Hepatocyte (in vitro differentiated cells): ENCODE measurements around the gene P2RX1. TPM values are rescaled to one million over a fixed set of nuclear protein-coding genes. Genes with fewer than 3 reads are reported as not detected.

Source experiments
- DNase-seq: peaks from one replicate; pipeline ENCODE4 v3.0.0-alpha.2; 2016; ENCODE audit warnings: low spot score
- H2AFZ ChIP-seq: fragments of 200-600 bp; sonication (generic); 2 replicates; pipeline ENCODE4 v1.6.0; 2016; ENCODE audit warnings: antibody characterized with exemption, mild to moderate bottlenecking
- H3K27ac ChIP-seq: fragments of 200-600 bp; sonication (generic); 2 replicates; pipeline ENCODE4 v1.5.1; 2016; ENCODE audit warnings: mild to moderate bottlenecking
- H3K27me3 ChIP-seq: fragments of 200-600 bp; sonication (generic); 2 replicates; pipeline ENCODE4 v1.6.1; 2016
- H3K36me3 ChIP-seq: fragments of 200-600 bp; sonication (generic); replicated peaks from 2 replicates; pipeline ENCODE4 v1.5.1; 2016; ENCODE audit warnings: low read depth; ENCODE audit not compliant: insufficient read depth
- H3K4me1 ChIP-seq: fragments of 200-600 bp; sonication (generic); 2 replicates; pipeline ENCODE4 v1.5.1; 2016; ENCODE audit warnings: mild to moderate bottlenecking, moderate library complexity; ENCODE audit not compliant: insufficient read depth
- H3K4me2 ChIP-seq: fragments of 200-600 bp; sonication (generic); 2 replicates; pipeline ENCODE4 v1.6.0; 2016
- H3K4me3 ChIP-seq: fragments of 200-600 bp; sonication (generic); 2 replicates; pipeline ENCODE4 v1.5.1; 2016; ENCODE audit warnings: mild to moderate bottlenecking
- H3K79me2 ChIP-seq: fragments of 200-600 bp; sonication (generic); 2 replicates; pipeline ENCODE4 v1.6.0; 2017; ENCODE audit warnings: mild to moderate bottlenecking
- H3K9me2 ChIP-seq: fragments of 200-600 bp; sonication (generic); replicated peaks from 2 replicates; pipeline ENCODE4 v1.6.0; 2017; ENCODE audit warnings: mild to moderate bottlenecking; ENCODE audit not compliant: insufficient read depth
- H3K9me3 ChIP-seq: fragments of 200-600 bp; sonication (generic); 2 replicates; pipeline ENCODE4 v1.5.1; 2016; ENCODE audit warnings: low read depth, mild to moderate bottlenecking
- H4K20me1 ChIP-seq: fragments of 200-600 bp; sonication (generic); 2 replicates; pipeline ENCODE4 v1.6.0; 2016; ENCODE audit warnings: mild to moderate bottlenecking; ENCODE audit not compliant: insufficient read depth, poor library complexity, severe bottlenecking
- EZH2 ChIP-seq: fragments of 200-600 bp; sonication (generic); IDR thresholded peaks from 2 replicates; pipeline ENCODE4 v1.6.1; 2016; ENCODE audit warnings: antibody characterized with exemption, mild to moderate bottlenecking, borderline replicate concordance
- EZH2phosphoT487 ChIP-seq: fragments of 200-600 bp; sonication (generic); IDR thresholded peaks from one replicate; pipeline ENCODE4 v1.6.1; 2018; ENCODE audit warnings: antibody characterized with exemption, mild to moderate bottlenecking, low read depth, moderate library complexity; ENCODE audit not compliant: unreplicated experiment, severe bottlenecking
- WGBS: methylation state at CpG from one replicate; pipeline ENCODE4 v1.1.6; 2016; ENCODE audit warnings: low lambda C conversion rate; ENCODE audit errors: missing lambda C conversion rate; 5-methylcytosine and 5-hydroxymethylcytosine counted together
- polyA plus RNA-seq: library from polyadenylated mRNA; unstranded; fragments of >200 nt; fragmentation: Nextera tagmentation; extraction: Ambion mirVana; gene quantifications from 2 replicates; pipeline ENCODE4 v1.2.1, GENCODE V29; 2016
- total RNA-seq: library from RNA; depleted of rRNA; stranded (reverse); fragments of >200 nt; gene quantifications from 2 replicates; pipeline ENCODE4 v1.2.3, GENCODE V29; 2014
- TF ChIP-seq, protein P1 (sequence below): fragments of 200-600 bp; sonication (generic); IDR thresholded peaks from 2 replicates; pipeline ENCODE4 v1.5.1; 2016; ENCODE audit warnings: antibody characterized with exemption, mild to moderate bottlenecking; ENCODE audit not compliant: poor library complexity

Gene P2RX1
- total and polyA plus RNA-seq, 2 experiments from 2014 or later = 0.50 to 1.8 TPM

DNA sequence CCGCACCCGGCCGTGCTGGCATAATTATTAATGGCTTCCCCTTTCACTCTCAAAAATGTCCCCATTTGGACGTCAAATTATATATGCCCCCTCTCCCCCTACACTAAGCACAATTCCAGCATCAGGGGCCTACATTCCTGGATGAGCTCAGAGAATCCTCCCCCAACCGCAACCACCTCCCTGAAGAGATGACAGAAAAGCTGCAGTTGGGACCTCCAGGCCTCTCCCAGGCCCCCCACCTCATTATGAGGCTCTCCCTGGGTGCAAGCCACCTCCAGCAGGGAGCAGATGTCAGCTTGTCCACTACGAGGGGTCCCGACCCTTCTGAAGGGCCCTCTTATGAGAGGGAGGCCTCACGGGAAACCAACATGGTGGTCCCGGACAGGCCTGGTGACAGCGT, 51.7 kb downstream of the P2RX1 start:
- DNase-seq = no peak
- Histone ChIP-seq H3K36me3 (no peaks in the 10 kb centered on the region), H3K4me3 (no peak overlapping the region), H3K9me2 (no peaks in the 10 kb centered on the region), H2AFZ (no peak overlapping the region), H3K4me1 (no peaks in the 10 kb centered on the region), H3K27me3 (no peaks in the 10 kb centered on the region), H3K27ac (no peak overlapping the region), H3K79me2 (no peaks in the 10 kb centered on the region), H3K4me2 (no peak overlapping the region), H4K20me1 (no peaks in the 10 kb centered on the region), H3K9me3 (no peaks in the 10 kb centered on the region)
- TF ChIP-seq EZH2 (no peak), EZH2phosphoT487 (no peak)
- TF ChIP-seq, protein P1, sequence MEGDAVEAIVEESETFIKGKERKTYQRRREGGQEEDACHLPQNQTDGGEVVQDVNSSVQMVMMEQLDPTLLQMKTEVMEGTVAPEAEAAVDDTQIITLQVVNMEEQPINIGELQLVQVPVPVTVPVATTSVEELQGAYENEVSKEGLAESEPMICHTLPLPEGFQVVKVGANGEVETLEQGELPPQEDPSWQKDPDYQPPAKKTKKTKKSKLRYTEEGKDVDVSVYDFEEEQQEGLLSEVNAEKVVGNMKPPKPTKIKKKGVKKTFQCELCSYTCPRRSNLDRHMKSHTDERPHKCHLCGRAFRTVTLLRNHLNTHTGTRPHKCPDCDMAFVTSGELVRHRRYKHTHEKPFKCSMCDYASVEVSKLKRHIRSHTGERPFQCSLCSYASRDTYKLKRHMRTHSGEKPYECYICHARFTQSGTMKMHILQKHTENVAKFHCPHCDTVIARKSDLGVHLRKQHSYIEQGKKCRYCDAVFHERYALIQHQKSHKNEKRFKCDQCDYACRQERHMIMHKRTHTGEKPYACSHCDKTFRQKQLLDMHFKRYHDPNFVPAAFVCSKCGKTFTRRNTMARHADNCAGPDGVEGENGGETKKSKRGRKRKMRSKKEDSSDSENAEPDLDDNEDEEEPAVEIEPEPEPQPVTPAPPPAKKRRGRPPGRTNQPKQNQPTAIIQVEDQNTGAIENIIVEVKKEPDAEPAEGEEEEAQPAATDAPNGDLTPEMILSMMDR = no peak
- 93% methylated on average over 10 of the region's 10 CpGs for WGBS

DNA sequence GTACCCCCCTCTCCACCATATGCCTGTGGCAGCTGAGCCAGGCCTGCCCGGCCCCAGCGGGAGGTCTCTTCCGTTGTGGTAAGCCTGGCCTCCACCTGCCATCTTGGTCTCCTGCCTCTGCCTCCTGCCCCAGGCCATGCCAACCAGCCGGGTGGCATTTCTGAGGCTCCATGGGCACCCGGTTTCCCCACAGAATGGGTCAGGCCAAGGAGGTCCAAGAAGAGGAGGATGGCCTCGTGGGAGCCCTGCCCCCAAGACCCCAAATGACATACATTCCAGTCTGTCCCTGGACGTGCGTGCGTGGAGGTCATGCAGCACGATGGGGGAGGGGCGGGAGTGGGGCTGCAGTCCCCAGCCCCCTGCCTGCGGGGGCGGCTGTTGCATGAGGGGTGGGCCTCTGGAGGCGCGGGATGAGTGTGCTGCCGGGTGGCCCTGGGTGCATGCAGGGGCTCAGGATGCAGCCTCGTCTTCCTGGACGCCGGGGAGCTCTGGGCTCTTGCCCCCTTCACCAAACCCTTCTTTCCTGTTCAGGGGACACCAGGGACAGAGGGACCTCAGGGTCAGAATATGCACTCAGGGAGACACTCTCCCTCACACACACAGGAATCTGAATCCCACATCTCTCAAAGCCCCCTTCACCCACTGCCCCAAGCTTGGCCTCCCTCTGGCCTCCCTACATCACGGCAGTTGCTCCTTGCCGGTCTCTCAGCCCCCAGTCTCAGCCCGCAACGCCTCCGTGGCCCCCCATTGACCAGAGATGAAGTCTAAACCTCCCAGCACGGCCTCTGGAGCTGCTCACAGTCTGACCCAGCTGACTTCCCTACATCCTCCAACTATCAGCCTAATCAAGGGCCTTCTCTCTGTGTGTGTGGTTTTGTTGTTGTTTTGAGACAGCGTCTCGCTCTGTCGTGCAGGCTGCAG, 54.2 kb downstream of the P2RX1 start:
- 89% methylated on average over 28 of the region's 28 CpGs for WGBS

DNA sequence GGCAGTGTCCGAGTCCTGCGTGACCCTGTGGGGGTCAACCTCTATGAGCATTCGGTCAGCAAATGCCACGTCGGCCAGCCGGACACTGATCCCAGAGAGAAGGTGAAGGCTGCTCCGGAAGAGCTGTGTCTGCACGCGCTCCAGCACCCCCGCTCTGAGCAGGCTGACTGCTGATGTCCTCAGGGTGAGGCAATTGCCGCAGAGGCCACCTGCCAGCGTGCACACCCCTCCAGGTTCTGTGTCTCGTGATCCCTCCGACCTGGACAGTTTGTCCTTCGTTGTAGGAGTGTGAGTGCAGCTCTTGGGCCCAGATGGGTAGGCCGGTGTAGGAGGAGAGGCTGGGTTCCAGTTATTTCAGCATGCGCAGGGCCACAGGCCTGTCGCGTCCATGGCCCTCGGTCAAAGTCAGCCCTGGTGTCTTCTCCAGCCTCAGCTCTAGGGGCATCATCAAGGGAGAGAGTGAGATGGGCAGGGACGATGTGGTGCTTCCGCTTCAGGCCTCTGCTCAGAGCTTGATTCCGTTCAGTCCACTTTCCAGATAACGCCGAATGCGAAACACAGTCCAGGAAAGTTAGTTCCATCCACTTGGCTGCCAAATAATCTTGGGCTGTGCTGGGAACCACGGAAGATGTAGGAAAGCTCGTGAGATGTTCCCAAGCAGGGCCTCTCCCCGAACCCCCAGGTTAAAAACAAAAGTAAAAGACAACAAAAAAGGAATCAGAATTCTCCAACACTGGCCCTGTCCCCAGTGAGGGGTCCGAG, 55.1 kb downstream of the P2RX1 start:
- Histone ChIP-seq H2AFZ (no peak overlapping the region), H3K27me3 (no peaks in the 10 kb centered on the region), H3K79me2 (no peaks in the 10 kb centered on the region), H3K27ac (no peak overlapping the region), H3K4me3 (no peak overlapping the region), H3K9me3 (no peaks in the 10 kb centered on the region), H3K4me2 (no peak overlapping the region), H3K4me1 (no peaks in the 10 kb centered on the region), H3K9me2 (no peaks in the 10 kb centered on the region), H4K20me1 (no peaks in the 10 kb centered on the region), H3K36me3 (no peaks in the 10 kb centered on the region)
- 94% methylated on average over 30 of the region's 30 CpGs for WGBS
- no peak for DNase-seq
- TF ChIP-seq EZH2phosphoT487 = no peak
- TF ChIP-seq, protein P1 = no peak
- TF ChIP-seq EZH2 = no peak

More for the DNA sequence above, 54.2 kb downstream of the P2RX1 start:
- TF ChIP-seq, protein P1 = no peak
- no peak for TF ChIP-seq EZH2
- Histone ChIP-seq H3K79me2 (no peaks in the 10 kb centered on the region), H2AFZ (no peak overlapping the region), H3K9me2 (no peaks in the 10 kb centered on the region), H4K20me1 (no peaks in the 10 kb centered on the region), H3K4me1 (no peaks in the 10 kb centered on the region), H3K4me2 (no peak overlapping the region), H3K27ac (no peak overlapping the region), H3K27me3 (no peaks in the 10 kb centered on the region), H3K4me3 (no peak overlapping the region), H3K36me3 (no peaks in the 10 kb centered on the region), H3K9me3 (no peaks in the 10 kb centered on the region)
- DNase-seq = no peak
